A673 (cell line): ENCODE results near the gene DISP3. TPM values are rescaled to one million over a fixed set of nuclear protein-coding genes. Genes with fewer than 3 reads are reported as not detected.

Source experiments
- BruUV-seq: library from RNA; stranded (reverse); fragments of 400-500 nt; replicated peaks from 2 replicates; lab custom pipeline; 2021; lab: Mats Ljungman, UMichigan
- CTCF ChIA-PET: fragments of 300-600 bp; sonication (Branson Sonifier 250); formaldehyde crosslinking; loops from one replicate; lab custom pipeline; 2022; ENCODE audit warnings: antibody characterized with exemption; lab: Charles Lee
- POLR2A ChIA-PET: fragments of 300-600 bp; sonication (Branson Sonifier 250); formaldehyde crosslinking; loops from one replicate; lab custom pipeline; 2022; ENCODE audit warnings: antibody characterized with exemption; ENCODE audit not compliant: low non-redundant PET; lab: Charles Lee
- DNase-seq: peaks from one replicate; pipeline ENCODE4 v3.0.0-alpha.2; 2015; ENCODE audit warnings: low spot score
- H3K27ac ChIP-seq: fragments of 200-600 bp; sonication (generic); 2 replicates; pipeline ENCODE4 v1.5.1; 2016; ENCODE audit warnings: mixed run types, low read depth, mild to moderate bottlenecking, mixed read lengths, antibody characterized with exemption, low read length; ENCODE audit not compliant: poor library complexity, severe bottlenecking
- H3K27me3 ChIP-seq: fragments of 200-600 bp; sonication (generic); replicated peaks from 2 replicates; pipeline ENCODE4 v1.6.1; 2017; ENCODE audit warnings: mixed run types, low read depth, mild to moderate bottlenecking, mixed read lengths, antibody characterized with exemption, low read length; ENCODE audit not compliant: insufficient read depth, poor library complexity
- H3K36me3 ChIP-seq: fragments of 200-600 bp; sonication (generic); 2 replicates; pipeline ENCODE4 v1.6.1; 2016; ENCODE audit warnings: mixed run types, mild to moderate bottlenecking, mixed read lengths, antibody characterized with exemption, low read length; ENCODE audit not compliant: insufficient read depth, poor library complexity, severe bottlenecking
- H3K4me1 ChIP-seq: fragments of 200-600 bp; sonication (generic); 2 replicates; pipeline ENCODE4 v1.6.1; 2017; ENCODE audit warnings: mixed run types, mild to moderate bottlenecking, mixed read lengths, antibody characterized with exemption, low read length; ENCODE audit not compliant: insufficient read depth, poor library complexity, severe bottlenecking
- H3K4me3 ChIP-seq: fragments of 200-600 bp; sonication (generic); 2 replicates; pipeline ENCODE4 v1.5.1; 2016; ENCODE audit warnings: low read depth, mixed run types, mild to moderate bottlenecking, mixed read lengths, low read length; ENCODE audit not compliant: poor library complexity, severe bottlenecking
- H3K9me3 ChIP-seq: fragments of 200-600 bp; sonication (generic); 2 replicates; pipeline ENCODE4 v1.6.1; 2016; ENCODE audit warnings: mixed run types, low read depth, mild to moderate bottlenecking, mixed read lengths, antibody characterized with exemption, low read length; ENCODE audit not compliant: poor library complexity, severe bottlenecking
- EZH2 ChIP-seq: fragments of 200-600 bp; sonication (generic); IDR thresholded peaks from 2 replicates; pipeline ENCODE4 v1.6.1; 2017; ENCODE audit warnings: borderline replicate concordance, low read depth, mild to moderate bottlenecking, mixed read lengths, antibody characterized with exemption, low read length; ENCODE audit not compliant: poor library complexity, severe bottlenecking
- intact Hi-C: fragments of 100-400 bp; cut with micrococcal nuclease; formaldehyde crosslinking; loops from one replicate; pipeline ENCODE4 v1.10.0; 2022; ENCODE audit not compliant: unreplicated experiment
- total RNA-seq: library from RNA; stranded (reverse); gene quantifications from 2 replicates; pipeline ENCODE4 v1.2.3, GENCODE V29; 2021
- TF ChIP-seq, protein P1 (sequence below): fragments of 300-800, 200-600 bp; sonication (generic); conservative IDR thresholded peaks from 2 replicates; pipeline ENCODE4 v1.5.1; 2017; ENCODE audit warnings: low read depth, mild to moderate bottlenecking, antibody characterized with exemption, low read length, moderate library complexity, mixed read lengths

DISP3 gene
- total RNA-seq, 1 experiment from 2014 or later: 0.49 TPM

DNA sequence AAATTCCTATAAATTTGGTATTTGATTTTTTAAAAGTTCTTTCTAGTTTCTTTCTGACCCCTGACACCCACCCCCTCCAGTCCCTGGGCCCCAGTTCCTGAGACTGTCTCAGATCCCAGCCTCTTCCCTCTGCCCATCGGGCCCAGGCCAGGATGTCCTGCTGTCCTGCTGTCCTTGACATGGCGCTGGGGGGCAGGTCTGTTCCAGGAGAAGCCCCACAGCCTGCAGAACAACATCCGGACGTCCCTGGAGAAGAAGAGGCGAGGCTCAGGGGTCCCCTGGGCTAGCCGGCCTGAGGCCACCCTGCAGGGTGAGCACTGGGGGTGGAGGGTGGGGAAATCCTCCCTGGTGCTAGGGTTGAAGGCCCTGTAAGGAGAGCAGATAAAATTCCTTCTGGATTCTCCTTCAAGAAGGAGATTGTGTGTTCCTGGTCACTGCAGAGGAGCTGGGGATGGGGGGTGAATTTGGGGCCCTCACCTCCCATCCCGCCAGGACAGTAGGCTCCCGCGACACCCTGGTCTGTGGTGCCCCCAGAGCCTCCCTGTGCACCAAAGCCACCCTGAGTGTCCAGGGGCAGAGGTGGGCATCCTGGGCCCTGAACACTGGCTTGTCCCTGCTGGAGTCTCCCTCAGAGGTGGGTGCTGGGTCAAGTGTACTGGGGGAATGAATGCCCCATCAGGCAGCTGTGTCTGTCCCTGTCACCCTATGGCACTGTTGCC, 45.0 kb downstream of the DISP3 start:
- no TSS peak for BruUV-seq

DNA sequence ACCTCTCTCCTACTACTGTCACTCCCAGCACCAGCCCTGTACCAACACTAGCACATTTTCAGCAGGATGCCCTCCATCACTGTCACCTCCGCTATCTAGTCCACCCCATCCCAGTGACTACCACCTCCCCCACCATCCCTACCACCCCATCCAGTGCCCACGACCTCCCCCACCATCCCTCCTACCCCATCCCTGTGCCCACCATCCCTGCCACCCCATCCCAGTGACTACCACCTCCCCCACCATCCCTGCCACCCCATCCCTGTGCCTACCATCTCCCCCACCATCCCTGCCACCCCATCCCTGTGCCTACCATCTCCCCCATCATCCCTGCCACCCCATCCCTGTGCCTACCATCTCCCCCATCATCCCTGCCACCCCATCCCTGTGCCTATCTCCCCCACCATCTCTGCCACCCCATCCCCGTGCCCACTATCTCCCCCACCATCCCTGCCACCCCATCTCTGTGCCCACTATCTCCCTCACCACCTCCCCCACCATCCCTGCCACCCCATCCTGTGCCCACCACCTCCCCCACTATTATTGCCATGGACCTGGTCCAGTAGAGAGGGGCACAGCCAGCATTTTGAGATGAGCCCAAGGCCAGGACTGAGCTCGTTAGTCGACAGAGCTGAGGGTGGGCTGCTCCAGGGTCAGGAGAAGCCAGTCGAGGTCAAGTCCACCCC, 45.7 kb downstream of the DISP3 start:
- intact Hi-C loops: no loop called here
- no TSS peak for BruUV-seq
- DNase-seq: no peak
- no peak for TF ChIP-seq EZH2
- TF ChIP-seq, protein P1, sequence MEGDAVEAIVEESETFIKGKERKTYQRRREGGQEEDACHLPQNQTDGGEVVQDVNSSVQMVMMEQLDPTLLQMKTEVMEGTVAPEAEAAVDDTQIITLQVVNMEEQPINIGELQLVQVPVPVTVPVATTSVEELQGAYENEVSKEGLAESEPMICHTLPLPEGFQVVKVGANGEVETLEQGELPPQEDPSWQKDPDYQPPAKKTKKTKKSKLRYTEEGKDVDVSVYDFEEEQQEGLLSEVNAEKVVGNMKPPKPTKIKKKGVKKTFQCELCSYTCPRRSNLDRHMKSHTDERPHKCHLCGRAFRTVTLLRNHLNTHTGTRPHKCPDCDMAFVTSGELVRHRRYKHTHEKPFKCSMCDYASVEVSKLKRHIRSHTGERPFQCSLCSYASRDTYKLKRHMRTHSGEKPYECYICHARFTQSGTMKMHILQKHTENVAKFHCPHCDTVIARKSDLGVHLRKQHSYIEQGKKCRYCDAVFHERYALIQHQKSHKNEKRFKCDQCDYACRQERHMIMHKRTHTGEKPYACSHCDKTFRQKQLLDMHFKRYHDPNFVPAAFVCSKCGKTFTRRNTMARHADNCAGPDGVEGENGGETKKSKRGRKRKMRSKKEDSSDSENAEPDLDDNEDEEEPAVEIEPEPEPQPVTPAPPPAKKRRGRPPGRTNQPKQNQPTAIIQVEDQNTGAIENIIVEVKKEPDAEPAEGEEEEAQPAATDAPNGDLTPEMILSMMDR: no peak
- no peaks in the 10 kb centered on the region for H3K36me3 ChIP-seq
- ChIA-PET CTCF (no interaction called here), POLR2A (no interaction called here)
- H3K27me3 ChIP-seq: no peaks in the 10 kb centered on the region
- no peak overlapping the region for H3K27ac ChIP-seq
- H3K9me3 ChIP-seq: no peaks in the 10 kb centered on the region
- no peaks in the 10 kb centered on the region for H3K4me1 ChIP-seq
- no peak overlapping the region for H3K4me3 ChIP-seq

More for the DNA sequence above, 45.0 kb downstream of the DISP3 start:
- Histone ChIP-seq H3K4me3 (no peak overlapping the region), H3K4me1 (no peaks in the 10 kb centered on the region), H3K36me3 (no peaks in the 10 kb centered on the region), H3K27ac (no peak overlapping the region), H3K9me3 (no peaks in the 10 kb centered on the region), H3K27me3 (no peaks in the 10 kb centered on the region)
- POLR2A ChIA-PET: no interaction called here
- DNase-seq: no peak
- intact Hi-C loops: no loop called here
- TF ChIP-seq, protein P1: no peak
- no peak for TF ChIP-seq EZH2
- CTCF ChIA-PET: no interaction called here

DNA sequence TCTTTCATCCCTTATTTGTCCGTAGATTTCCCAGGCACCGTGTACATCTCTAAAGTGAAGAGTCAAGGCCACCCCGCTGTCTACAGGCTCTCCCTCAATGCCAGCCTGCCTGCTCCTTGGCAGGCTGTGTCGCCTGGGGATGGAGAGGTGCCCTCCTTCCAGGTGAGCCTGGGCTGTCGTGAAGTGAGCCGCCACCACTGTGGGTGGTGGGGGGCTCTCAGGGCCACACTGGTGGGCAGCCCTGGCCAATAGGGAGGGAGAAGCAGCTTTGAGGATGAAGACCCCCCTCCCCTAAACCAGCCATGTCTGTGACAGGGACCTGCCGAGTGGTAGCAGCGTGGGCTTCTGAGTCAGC, 46.2 kb downstream of the DISP3 start:
- intact Hi-C loops: no loop called here
- Histone ChIP-seq H3K4me3 (no peak overlapping the region), H3K9me3 (no peaks in the 10 kb centered on the region), H3K27ac (no peak overlapping the region), H3K36me3 (no peaks in the 10 kb centered on the region), H3K4me1 (no peaks in the 10 kb centered on the region), H3K27me3 (peaks cover under 1% of the 10 kb centered on the region)
- BruUV-seq: no TSS peak
- CTCF ChIA-PET: no interaction called here
- DNase-seq: no peak
- POLR2A ChIA-PET: interaction anchor here (0.7 kb wide), 1 partner anchor 211 kb away, joined by 8 read pairs; no protein-coding TSS in a partner anchor
- TF ChIP-seq EZH2: no peak
- TF ChIP-seq, protein P1: no peak
